Fibroblast of gingiva (primary cell): ENCODE measurements around the gene RPS24.
A peak's percentile ranks its signal among the peaks of the same experiment; 100 is the strongest.
"Not testable (repeated sequence)": the region's sequence is repeated elsewhere in the genome, so short reads cannot be mapped to it uniquely, and the experiment has no call there.

ENCODE experiments used
- DNase-seq: peaks from one replicate; pipeline ENCODE4 v3.0.0-alpha.2; 2011; ENCODE audit warnings: low read depth

Gene RPS24

GRCh38 chr10:78033637-78034470 lies at the start of gene RPS24:
Gene RPS24 (plus strand): TSS chr10:78033863. CDS start chr10:78033902, 39 bp downstream.
- DNase-seq: peak; percentile 97

GRCh38 chr10:77984986-77985385 lies 48.7 kb upstream of the RPS24 start:
- DNase-seq: no peak

GRCh38 chr10:77987671-77988255 lies 45.9 kb upstream of the RPS24 start:
- DNase-seq: no peak

GRCh38 chr10:77989081-77989724 lies 44.5 kb upstream of the RPS24 start:
- no peak for DNase-seq

GRCh38 chr10:77993620-77994019 lies 40.0 kb upstream of the RPS24 start:
- no peak for DNase-seq

- not testable (repeated sequence) for DNase-seq
Measured at GRCh38 chr10:77998780-77999179, 34.9 kb upstream of the RPS24 start.

GRCh38 chr10:78000206-78000605 lies 33.5 kb upstream of the RPS24 start:
- no peak for DNase-seq

- DNase-seq: no peak
Measured at GRCh38 chr10:78000956-78001472, 32.6 kb upstream of the RPS24 start.

GRCh38 chr10:78002541-78003288 lies 30.9 kb upstream of the RPS24 start:
- DNase-seq: no peak

- no peak for DNase-seq
Measured at GRCh38 chr10:78004215-78005026, 29.2 kb upstream of the RPS24 start.

- peak; percentile 27 for DNase-seq
Measured at GRCh38 chr10:78007172-78007571, 26.5 kb upstream of the RPS24 start.

GRCh38 chr10:78009662-78010061 lies 24.0 kb upstream of the RPS24 start:
- no peak for DNase-seq

GRCh38 chr10:78010278-78010677 lies 23.4 kb upstream of the RPS24 start:
- DNase-seq: no peak

- no peak for DNase-seq
Measured at GRCh38 chr10:78011065-78011464, 22.6 kb upstream of the RPS24 start.

GRCh38 chr10:78013564-78013963 lies 20.1 kb upstream of the RPS24 start:
- DNase-seq: no peak

- no peak for DNase-seq
Measured at GRCh38 chr10:78015546-78015945, 18.1 kb upstream of the RPS24 start.

GRCh38 chr10:78017856-78018255 lies 15.8 kb upstream of the RPS24 start:
- DNase-seq: no peak

GRCh38 chr10:78019264-78019663 lies 14.4 kb upstream of the RPS24 start:
- DNase-seq: no peak

- no peak for DNase-seq
Measured at GRCh38 chr10:78021201-78021600, 12.5 kb upstream of the RPS24 start.

- no peak for DNase-seq
Measured at GRCh38 chr10:78023741-78024140, 9.9 kb upstream of the RPS24 start.

- DNase-seq: peak; percentile 31
Measured at GRCh38 chr10:78025685-78026364, 7.8 kb upstream of the RPS24 start.
